CD8-positive, alpha-beta memory T cell (primary cell): ENCODE results near the gene CTU2. TPM values are rescaled to one million over a fixed set of nuclear protein-coding genes. Genes with fewer than 3 reads are reported as not detected.

Source experiments
- CTCF ChIA-PET: fragments of 350-600 bp; sonication (Branson Sonifier 250); formaldehyde crosslinking; loops from one replicate; lab custom pipeline; 2021; ENCODE audit warnings: antibody characterized with exemption; lab: Charles Lee
- POLR2A ChIA-PET: fragments of 350-600 bp; sonication (Branson Sonifier 250); formaldehyde crosslinking; loops from one replicate; lab custom pipeline; 2021; ENCODE audit warnings: antibody characterized with exemption; lab: Charles Lee
- DNase-seq, 5 donors: peaks; one replicate each; pipeline versions ENCODE4 v3.0.0 to v3.0.0-alpha.2; 2020 to 2022; ENCODE audit warnings: mixed read lengths in 1 of 5
- H3K27ac ChIP-seq: one replicate; pipeline ENCODE4 v1.7.0; 2013; ENCODE audit warnings: low read depth, mild to moderate bottlenecking, low read length, moderate library complexity
- H3K27me3 ChIP-seq: 2 replicates; pipeline ENCODE4 v1.7.0; 2013; ENCODE audit warnings: low read length, mild to moderate bottlenecking; ENCODE audit not compliant: insufficient read depth, poor library complexity, severe bottlenecking
- H3K36me3 ChIP-seq: 2 replicates; pipeline ENCODE4 v1.7.0; 2013; ENCODE audit warnings: mild to moderate bottlenecking, low read length, moderate library complexity; ENCODE audit not compliant: insufficient read depth
- H3K4me1 ChIP-seq: 2 replicates; pipeline ENCODE4 v1.7.0; 2013; ENCODE audit warnings: mild to moderate bottlenecking, low read length, moderate library complexity; ENCODE audit not compliant: insufficient read depth
- H3K4me3 ChIP-seq: 2 replicates; pipeline ENCODE4 v1.7.0; 2013; ENCODE audit warnings: mild to moderate bottlenecking, low read length
- H3K9me3 ChIP-seq: 2 replicates; pipeline ENCODE4 v1.7.0; 2013; ENCODE audit warnings: mild to moderate bottlenecking, low read length
- H3K27ac Mint-ChIP-seq, 8 donors: one replicate each; pipeline ENCODE4 v1.8.0; 2020 to 2021; ENCODE audit warnings: mixed read lengths in 8 of 8, mild to moderate bottlenecking in 6 of 8, inconsistent platforms in 3 of 8, moderate library complexity in 3 of 8
- H3K27me3 Mint-ChIP-seq, 2 donors: one replicate each; pipeline ENCODE4 v1.8.0; 2020 to 2021; ENCODE audit warnings: mixed read lengths in 2 of 2, mild to moderate bottlenecking in 1 of 2, moderate library complexity in 1 of 2
- H3K36me3 Mint-ChIP-seq, 3 donors: one replicate each; pipeline ENCODE4 v1.8.0; 2020 to 2021; ENCODE audit warnings: mixed read lengths in 3 of 3, inconsistent platforms in 1 of 3, mild to moderate bottlenecking in 1 of 3
- H3K4me1 Mint-ChIP-seq, 3 donors: one replicate each; pipeline ENCODE4 v1.8.0; 2020 to 2021; ENCODE audit warnings: mixed read lengths in 3 of 3, inconsistent platforms in 1 of 3, mild to moderate bottlenecking in 1 of 3
- H3K4me3 Mint-ChIP-seq, 7 donors: one replicate each; pipeline ENCODE4 v1.8.0; 2020 to 2021; ENCODE audit warnings: mixed read lengths in 7 of 7, mild to moderate bottlenecking in 6 of 7, moderate library complexity in 4 of 7, inconsistent platforms in 2 of 7
- H3K9me3 Mint-ChIP-seq, 5 donors: one replicate each; pipeline ENCODE4 v1.8.0; 2020 to 2022; ENCODE audit warnings: mixed read lengths in 5 of 5, mild to moderate bottlenecking in 3 of 5, moderate library complexity in 2 of 5, inconsistent platforms in 1 of 5
- polyA plus RNA-seq: library from polyadenylated mRNA; unstranded; fragments of 300-500 nt; fragmentation: Illumina TruSeq; gene quantifications from one replicate; pipeline ENCODE4 v1.2.3, GENCODE V29; 2021
- total RNA-seq, 2 experiments: library from RNA; stranded (reverse); gene quantifications; one replicate each; pipeline ENCODE4 v1.2.3, GENCODE V29; 2021

CTU2 gene
- total and polyA plus RNA-seq, 3 experiments from 2014 or later, result 21.6 to 69.0 (median 68.6) TPM

DNA sequence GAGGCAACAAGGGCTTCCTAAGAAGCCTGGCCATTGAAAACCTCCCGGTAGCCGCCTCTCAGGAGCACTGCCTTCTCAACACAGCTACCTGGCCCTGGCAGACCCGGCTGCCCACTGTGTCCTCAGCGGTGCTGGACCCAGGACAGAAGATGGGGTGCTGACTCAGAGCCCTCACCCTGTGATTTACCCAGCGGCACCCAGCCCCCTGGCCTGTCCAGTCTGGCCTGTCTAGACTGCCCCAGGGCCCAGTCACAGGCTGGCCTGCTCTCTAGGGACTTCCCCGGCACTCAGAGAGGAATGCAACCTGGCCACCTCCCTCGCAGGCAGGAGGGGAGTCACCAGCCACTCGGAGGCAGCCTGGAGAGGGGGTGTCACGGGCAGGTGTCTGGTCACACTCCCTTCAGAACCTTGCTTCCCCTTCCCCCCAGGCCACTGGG lies 58.6 kb downstream of the CTU2 start:
- CTCF ChIA-PET, result interaction anchor here (1.4 to 3.9 kb wide), 3 partner anchors 16 to 27 kb away, joined by 3 to 18 read pairs (median 4); no protein-coding TSS in a partner anchor
- POLR2A ChIA-PET, result no interaction called here
- peaks cover 27% of the 10 kb centered on the region for H3K4me1 ChIP-seq

More for the DNA sequence above, 58.6 kb downstream of the CTU2 start:
- Histone ChIP-seq H3K36me3 (no peaks in the 10 kb centered on the region), H3K9me3 (no peaks in the 10 kb centered on the region), H3K27me3 (no peaks in the 10 kb centered on the region), H3K27ac (no peak overlapping the region), H3K4me3 (no peak overlapping the region)
- Mint-ChIP-seq H3K4me3 (no peak overlapping the region), H3K9me3 (no peaks in the 10 kb centered on the region), H3K27me3 (no peaks in the 10 kb centered on the region), H3K27ac (peak overlapping the region in 2 of 8 donors; percentile 63 to 73), H3K36me3 (peaks cover 0 to 23% (median 3%) of the 10 kb centered on the region in 3 donors), H3K4me1 (peaks cover 26 to 58% (median 27%) of the 10 kb centered on the region in 3 donors)
- DNase-seq, result no peak

Other genes with a start within 250 kb of the CTU2 start
- 100 to 1,000 TPM in 1 of 2 experiments, 10 to 100 TPM in 1; 91.4 to 102 TPM for gene ZC3H18, start 136.1 kb upstream of the CTU2 start, total RNA-seq
- 21.6 TPM for gene ZC3H18, start 136.1 kb upstream of the CTU2 start, polyA plus RNA-seq
- under 1 TPM in 1 of 2 experiments, not detected in 1; 0.22 TPM for gene IL17C, start 67.9 kb upstream of the CTU2 start, total RNA-seq
- gene IL17C, start 67.9 kb upstream of the CTU2 start, polyA plus RNA-seq, result not detected
- 100 to 1,000 TPM; 208 to 237 TPM for gene CYBA, start 55.5 kb upstream of the CTU2 start, total RNA-seq
- gene CYBA, start 55.5 kb upstream of the CTU2 start, polyA plus RNA-seq, result 1,129 TPM
- gene MVD, start 43.4 kb upstream of the CTU2 start, total RNA-seq, result 10 to 100 TPM; 58.0 to 59.7 TPM
- 25.6 TPM for gene MVD, start 43.4 kb upstream of the CTU2 start, polyA plus RNA-seq
- 1 to 10 TPM; 2.2 to 2.8 TPM for gene SNAI3, start 20.0 kb upstream of the CTU2 start, total RNA-seq
- 13.5 TPM for gene SNAI3, start 20.0 kb upstream of the CTU2 start, polyA plus RNA-seq
- gene RNF166, start 95 bp upstream of the CTU2 start, total RNA-seq, result 10 to 100 TPM; 51.7 to 56.2 TPM
- 122 TPM for gene RNF166, start 95 bp upstream of the CTU2 start, polyA plus RNA-seq
- gene PIEZO1, start 78.7 kb downstream of the CTU2 start, total RNA-seq, result 100 to 1,000 TPM; 215 to 230 TPM
- 58.4 TPM for gene PIEZO1, start 78.7 kb downstream of the CTU2 start, polyA plus RNA-seq
- 100 to 1,000 TPM in 1 of 2 experiments, 10 to 100 TPM in 1; 97.6 to 106 TPM for gene CDT1, start 97.3 kb downstream of the CTU2 start, total RNA-seq
- 0.26 TPM for gene CDT1, start 97.3 kb downstream of the CTU2 start, polyA plus RNA-seq
- gene APRT, start 105.4 kb downstream of the CTU2 start, total RNA-seq, result 100 to 1,000 TPM; 338 to 348 TPM
- 490 TPM for gene APRT, start 105.4 kb downstream of the CTU2 start, polyA plus RNA-seq
- gene GALNS, start 150.4 kb downstream of the CTU2 start, total RNA-seq, result 10 to 100 TPM; 19.2 to 22.5 TPM
- 13.0 TPM for gene GALNS, start 150.4 kb downstream of the CTU2 start, polyA plus RNA-seq
- gene TRAPPC2L, start 150.6 kb downstream of the CTU2 start, total RNA-seq, result 100 to 1,000 TPM in 1 of 2 experiments, 10 to 100 TPM in 1; 90.0 to 104 TPM
- 106 TPM for gene TRAPPC2L, start 150.6 kb downstream of the CTU2 start, polyA plus RNA-seq
- gene PABPN1L, start 160.2 kb downstream of the CTU2 start, total RNA-seq, result not detected
- gene PABPN1L, start 160.2 kb downstream of the CTU2 start, polyA plus RNA-seq, result not detected